ENCODE measurements around the gene SSR1.

GRCh38 chr6:7240351-7240750, 72.6 kb downstream of the SSR1 start:
- no peak for TF ChIP-seq CTCF (IDR thresholded peaks at IDR 0.05)
- no peak for TF ChIP-seq POLR2A (IDR thresholded peaks at IDR 0.05)

Data from Peyer's patch (tissue), 4 donors.